Measurements from ENCODE around the gene RSPO3.

GRCh38 chr6:127200114-127200513 is 81.6 kb downstream of the RSPO3 start:
- TF ChIP-seq CTCF (IDR thresholded peaks at IDR 0.05; ENCODE audit: poor library complexity) (no peak), EZH2 (IDR thresholded peaks at IDR 0.05; ENCODE audit: borderline replicate concordance) (no peak), EZH2phosphoT487 (IDR thresholded peaks at IDR 0.05; ENCODE audit: low read depth, severe bottlenecking, unreplicated experiment) (no peak)

Data from hepatocyte (in vitro differentiated cells).